ENCODE results near the gene PKNOX2.

PKNOX2 gene

GRCh38 chr11:125442946-125443345 is 278.4 kb downstream of the PKNOX2 start:
- no peak for DNase-seq (ENCODE audit: low spot score)

DNA sequence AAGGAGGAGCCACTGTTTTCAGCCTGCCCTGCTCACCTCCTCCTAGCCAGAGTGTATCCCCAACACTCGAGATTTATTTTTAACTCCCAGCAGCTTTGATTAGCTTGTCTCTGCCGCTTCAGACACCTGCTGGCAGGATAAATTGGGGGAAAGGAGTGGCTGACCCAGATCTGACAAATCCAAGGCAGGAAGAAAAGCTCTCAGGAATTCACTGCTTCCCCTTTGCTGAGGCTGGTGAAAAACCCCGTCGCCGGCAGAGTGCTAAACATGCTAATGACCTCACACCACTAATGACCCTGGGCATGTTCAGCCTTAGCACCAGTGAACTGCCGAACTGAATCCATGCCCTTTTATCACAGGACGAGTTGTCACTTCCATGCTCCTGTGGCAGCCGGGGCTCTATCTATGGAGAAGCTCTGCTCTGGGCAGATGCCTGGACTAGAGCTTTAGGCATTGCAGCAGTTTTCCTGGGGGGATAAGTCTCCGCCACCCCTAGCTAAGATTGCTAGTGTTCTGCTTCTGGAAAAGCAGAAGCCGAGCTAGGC is 279.3 kb downstream of the PKNOX2 start:
- peak; percentile 50 for DNase-seq (ENCODE audit: low spot score)

- DNase-seq (ENCODE audit: low spot score): no peak
Measured at GRCh38 chr11:125445731-125446130, 281.2 kb downstream of the PKNOX2 start.

- no peak for DNase-seq (ENCODE audit: low spot score)
Measured at GRCh38 chr11:125446279-125446678, 281.7 kb downstream of the PKNOX2 start.

GRCh38 chr11:125447721-125448120 is 283.2 kb downstream of the PKNOX2 start:
- no peak for DNase-seq (ENCODE audit: low spot score)

GRCh38 chr11:125448136-125448535 is 283.6 kb downstream of the PKNOX2 start:
- DNase-seq (ENCODE audit: low spot score): no peak

DNA sequence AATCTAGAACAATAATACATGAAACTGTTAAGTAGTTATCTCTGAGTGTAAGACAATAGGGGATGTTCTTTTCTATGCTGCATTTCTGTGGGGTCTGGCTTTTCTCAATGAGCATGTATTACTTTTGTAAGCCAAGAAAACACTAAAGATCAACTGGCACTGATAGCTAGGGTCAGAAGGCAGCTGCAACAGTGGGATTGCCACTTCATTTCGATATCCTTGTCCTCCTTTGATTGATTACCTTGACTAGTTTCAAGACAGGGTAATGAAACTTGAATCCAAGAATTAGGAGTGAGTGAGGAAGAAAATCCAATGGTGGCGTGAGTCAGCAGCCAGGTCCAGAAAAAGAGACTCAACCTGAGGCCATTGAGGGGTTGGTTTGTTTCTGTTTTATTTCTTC is 285.0 kb downstream of the PKNOX2 start:
- DNase-seq (ENCODE audit: low spot score): no peak

DNA sequence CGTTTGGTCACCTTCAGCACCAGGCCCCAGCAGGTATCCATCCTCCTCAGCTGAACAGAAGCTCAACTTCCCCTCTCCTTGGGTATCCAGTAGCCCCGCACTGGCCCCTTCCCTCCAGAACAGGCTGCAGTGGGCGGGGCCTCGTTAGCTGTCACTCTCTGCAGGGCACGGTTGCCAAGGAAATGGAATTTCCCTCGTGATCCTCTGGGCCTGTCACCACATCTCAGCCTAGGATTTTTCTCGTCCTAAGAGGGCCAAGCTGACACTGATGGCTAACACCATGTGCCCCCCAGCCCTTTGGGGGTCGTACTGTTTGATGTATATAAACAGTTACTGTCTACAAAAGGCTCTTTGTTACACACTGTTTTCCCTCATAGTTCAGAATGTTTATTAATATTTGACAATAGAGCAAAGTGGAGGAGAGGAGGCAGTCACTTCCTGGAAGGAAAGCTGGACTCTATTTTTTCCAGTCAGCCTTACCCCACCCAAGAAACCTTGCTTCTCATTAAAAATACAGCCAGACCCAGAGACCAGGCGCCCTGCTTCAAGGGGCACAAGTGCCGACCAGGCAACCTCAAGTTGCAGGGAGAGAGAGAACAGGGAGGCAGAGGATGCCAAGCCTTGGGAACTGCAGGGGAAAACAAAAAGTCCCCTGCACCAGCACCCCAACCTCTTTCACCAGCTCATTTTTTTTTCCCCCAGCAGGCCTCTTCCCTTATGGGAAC is 287.0 kb downstream of the PKNOX2 start:
- DNase-seq (ENCODE audit: low spot score): peak; percentile 87

GRCh38 chr11:125452125-125452470 is 287.5 kb downstream of the PKNOX2 start:
- no peak for DNase-seq (ENCODE audit: low spot score)

GRCh38 chr11:125454047-125454446 is 289.5 kb downstream of the PKNOX2 start:
- no peak for DNase-seq (ENCODE audit: low spot score)

GRCh38 chr11:125455851-125456250 is 291.3 kb downstream of the PKNOX2 start:
- DNase-seq (ENCODE audit: low spot score): no peak

GRCh38 chr11:125457814-125458343 is 293.3 kb downstream of the PKNOX2 start:
- DNase-seq (ENCODE audit: low spot score): peak; percentile 56

DNA sequence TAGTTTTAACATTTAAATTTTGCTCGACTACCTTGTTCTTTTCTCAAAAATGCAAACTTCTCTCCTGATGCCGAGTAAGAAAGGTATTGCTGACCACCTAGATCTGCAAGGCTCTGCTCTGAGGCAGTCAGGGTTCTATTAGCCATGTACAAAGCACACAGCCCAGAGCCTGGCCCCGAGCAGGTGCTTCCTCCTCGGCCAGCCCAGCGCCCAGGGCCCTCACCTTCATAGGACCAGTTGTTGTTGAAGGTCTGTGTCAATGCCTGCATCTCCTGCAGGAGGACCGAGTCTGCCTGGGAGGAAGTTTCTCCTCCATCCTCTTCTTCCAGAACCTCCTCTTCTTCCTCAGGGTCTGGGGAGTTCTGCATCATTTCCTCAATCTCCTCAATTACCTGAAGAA is 295.7 kb downstream of the PKNOX2 start:
- no peak for DNase-seq (ENCODE audit: low spot score)

GRCh38 chr11:125463590-125464269 is 299.2 kb downstream of the PKNOX2 start:
- no peak for DNase-seq (ENCODE audit: low spot score)

- DNase-seq (ENCODE audit: low spot score): no peak
Measured at GRCh38 chr11:125464270-125464662, 299.7 kb downstream of the PKNOX2 start.

DNA sequence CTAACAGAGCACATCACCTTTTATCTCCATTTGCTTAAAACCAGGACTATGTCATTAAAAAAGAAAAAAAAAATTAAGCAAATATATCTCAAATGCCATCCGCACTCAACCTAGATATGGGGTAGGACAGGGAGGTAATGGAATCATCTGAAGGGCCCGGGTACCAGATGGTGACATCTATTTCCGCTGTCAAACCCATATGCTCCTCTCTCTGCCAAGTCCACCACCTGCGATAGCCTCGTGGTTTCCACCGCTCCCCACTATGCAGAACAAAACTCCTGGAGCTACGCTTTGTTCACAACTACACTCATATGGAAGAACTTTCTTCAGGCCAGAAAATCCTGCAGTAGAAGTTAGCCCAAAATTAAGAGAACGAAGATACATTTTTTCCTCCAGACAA is 300.1 kb downstream of the PKNOX2 start:
- DNase-seq (ENCODE audit: low spot score): no peak

DNA sequence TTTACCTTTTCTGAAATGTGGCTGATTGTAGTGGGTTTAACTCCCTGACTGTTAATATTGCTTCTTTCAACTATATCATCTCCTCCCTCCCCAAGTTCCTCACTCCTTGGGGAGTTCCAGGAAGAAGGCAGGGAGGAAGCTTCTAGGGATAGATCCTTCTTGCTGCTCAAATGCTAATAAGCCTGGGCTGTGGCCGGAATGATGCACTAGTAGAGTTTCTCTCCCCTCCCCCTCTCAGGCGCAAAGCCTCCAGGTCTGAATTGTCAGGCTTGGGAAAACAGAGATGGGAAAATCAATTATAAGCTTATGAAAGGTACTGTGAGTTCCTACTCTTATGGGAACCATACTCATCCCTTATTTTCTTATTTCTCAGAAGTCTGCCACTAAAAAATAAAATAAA is 300.7 kb downstream of the PKNOX2 start:
- peak; percentile 55 for DNase-seq (ENCODE audit: low spot score)

DNA sequence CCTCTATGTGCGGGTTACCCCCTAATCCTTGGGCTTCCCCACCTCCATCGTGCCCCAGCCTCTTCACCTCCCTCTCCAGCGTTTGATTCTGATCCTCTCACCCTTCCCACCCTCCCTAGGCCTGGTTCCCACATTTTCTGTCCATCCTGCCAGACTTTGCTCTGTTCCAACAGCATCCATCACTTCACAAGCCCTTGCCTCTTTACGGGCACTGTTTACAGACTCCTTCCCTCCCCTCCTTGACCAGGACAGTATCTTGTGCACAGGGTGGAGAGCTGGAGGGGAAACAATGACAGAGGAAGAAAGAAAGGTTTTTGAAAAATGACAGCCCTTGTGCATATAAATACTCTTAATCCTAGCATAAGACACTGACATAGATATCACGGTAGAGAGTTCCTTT is 301.1 kb downstream of the PKNOX2 start:
- DNase-seq (ENCODE audit: low spot score): no peak

GRCh38 chr11:125468025-125468424 is 303.5 kb downstream of the PKNOX2 start:
- DNase-seq (ENCODE audit: low spot score): no peak

GRCh38 chr11:125468852-125469251 is 304.3 kb downstream of the PKNOX2 start:
- no peak for DNase-seq (ENCODE audit: low spot score)

DNA sequence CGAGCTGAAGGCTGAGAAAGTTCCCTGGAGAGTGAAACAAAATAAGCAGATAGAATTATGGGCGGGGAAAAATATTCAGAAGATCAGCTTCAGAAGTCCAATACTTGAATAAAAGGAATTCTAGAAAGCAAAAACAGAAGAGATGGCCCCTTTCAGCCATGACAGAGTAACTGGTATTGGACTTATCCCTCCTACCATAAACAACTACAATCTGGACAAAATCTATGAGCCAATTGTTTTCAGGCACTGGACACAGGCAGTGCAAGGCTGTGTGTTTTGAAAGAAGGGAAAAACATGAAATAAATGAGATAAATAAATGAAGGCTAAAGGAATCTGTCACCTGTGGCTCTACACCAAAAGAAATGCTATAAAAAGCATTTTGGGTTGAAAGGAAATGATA is 305.8 kb downstream of the PKNOX2 start:
- DNase-seq (ENCODE audit: low spot score): no peak

DNA sequence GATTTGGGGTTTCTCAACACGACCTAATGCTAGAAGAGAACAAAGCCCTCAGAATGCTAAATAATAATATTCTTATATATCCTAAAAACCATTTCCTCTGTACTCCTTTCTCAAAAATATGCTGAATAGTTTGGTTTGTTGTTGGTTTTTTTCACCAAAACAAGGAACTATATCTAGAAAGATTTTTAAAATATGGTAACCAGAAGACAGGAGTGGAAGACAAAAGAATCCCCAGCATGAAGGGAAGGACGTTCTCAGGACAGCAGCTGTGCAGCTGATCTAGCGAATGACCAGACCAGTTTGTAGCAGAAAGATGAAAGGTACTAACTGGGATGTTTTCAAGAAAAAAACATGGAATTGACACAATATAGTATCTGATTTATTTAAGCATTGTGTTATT is 312.2 kb downstream of the PKNOX2 start:
- DNase-seq (ENCODE audit: low spot score): no peak

- DNase-seq (ENCODE audit: low spot score): no peak
Measured at GRCh38 chr11:125479137-125479536, 314.6 kb downstream of the PKNOX2 start.

All from iPS-NIHi11 (cell line).